ENCODE results near the gene ZNF23.
A peak's percentile ranks its signal among the peaks of the same experiment; 100 is the strongest.

Gene ZNF23

GRCh38 chr16:71464231-71464630 is 2.2 kb upstream of the ZNF23 start:
- DNase-seq = no peak

GRCh38 chr16:71460941-71461340 is 1.1 kb downstream of the ZNF23 start:
- no peak for DNase-seq

- no peak for DNase-seq
Measured at GRCh38 chr16:71460236-71460635, 1.8 kb downstream of the ZNF23 start.

GRCh38 chr16:71459510-71459909 is 2.5 kb downstream of the ZNF23 start:
- no peak for DNase-seq

GRCh38 chr16:71456801-71457200 is 5.2 kb downstream of the ZNF23 start:
- DNase-seq = no peak

GRCh38 chr16:71453036-71453435 is 9.0 kb downstream of the ZNF23 start:
- no peak for DNase-seq

- no peak for DNase-seq
Measured at GRCh38 chr16:71449020-71449419, 13.0 kb downstream of the ZNF23 start.

- no peak for DNase-seq
Measured at GRCh38 chr16:71448274-71448866, 13.7 kb downstream of the ZNF23 start.

GRCh38 chr16:71443714-71444113 is 18.3 kb downstream of the ZNF23 start:
- DNase-seq = no peak

- no peak for DNase-seq
Measured at GRCh38 chr16:71442051-71442440, 20.0 kb downstream of the ZNF23 start, which contains the start of gene TLE7. Gene TLE7 (minus strand): TSS chr16:71442054. CDS start chr16:71433324, 8,730 bp downstream.

- peak; percentile 7 to 28 for DNase-seq
Measured at GRCh38 chr16:71441348-71442050, 20.5 kb downstream of the ZNF23 start.

- no peak for DNase-seq
Measured at GRCh38 chr16:71440669-71441347, 21.2 kb downstream of the ZNF23 start.

- DNase-seq = no peak
Measured at GRCh38 chr16:71439523-71439922, 22.5 kb downstream of the ZNF23 start.

GRCh38 chr16:71436473-71436872 is 25.6 kb downstream of the ZNF23 start:
- no peak for DNase-seq

GRCh38 chr16:71432906-71433305 is 29.1 kb downstream of the ZNF23 start:
- no peak for DNase-seq

- DNase-seq = no peak
Measured at GRCh38 chr16:71431991-71432390, 30.1 kb downstream of the ZNF23 start.

GRCh38 chr16:71431176-71431575 is 30.9 kb downstream of the ZNF23 start:
- no peak for DNase-seq

- DNase-seq = no peak
Measured at GRCh38 chr16:71430744-71431143, 31.3 kb downstream of the ZNF23 start.

GRCh38 chr16:71429581-71429980 is 32.5 kb downstream of the ZNF23 start:
- no peak for DNase-seq

GRCh38 chr16:71428883-71429282 is 33.2 kb downstream of the ZNF23 start:
- DNase-seq = no peak

- no peak for DNase-seq
Measured at GRCh38 chr16:71428385-71428784, 33.7 kb downstream of the ZNF23 start.

- no peak for DNase-seq
Measured at GRCh38 chr16:71426880-71427615, 35.0 kb downstream of the ZNF23 start.

All from stimulated activated CD4-positive, alpha-beta T cell treated with anti-CD3 and anti-CD28 coated beads, Interleukin-4, amount 100 ng/mL, for 4 hours (primary cell).